Mononuclear cell (primary cell): ENCODE results near the gene MAFG. TPM values are rescaled to one million over a fixed set of nuclear protein-coding genes. Genes with fewer than 3 reads are reported as not detected.

Source experiments
- H3K27me3 ChIP-seq: 2 replicates; pipeline ENCODE4 v1.6.0; 2011; ENCODE audit warnings: low read length, control low read depth; ENCODE audit not compliant: insufficient read depth
- H3K4me1 ChIP-seq: 2 replicates; pipeline ENCODE4 v1.5.1; 2011; ENCODE audit warnings: mild to moderate bottlenecking, low read length, control low read depth; ENCODE audit not compliant: insufficient read depth
- H3K4me3 ChIP-seq: 2 replicates; pipeline ENCODE4 v1.5.1; 2011; ENCODE audit warnings: mild to moderate bottlenecking, low read length, moderate library complexity
- H3K9me3 ChIP-seq: 2 replicates; pipeline ENCODE4 v1.5.1; 2011; ENCODE audit warnings: low read depth, mild to moderate bottlenecking, control low read depth, low read length
- total RNA-seq: library from RNA; depleted of rRNA; stranded (reverse); fragments of >200 nt; gene quantifications from one replicate; pipeline ENCODE4 v1.2.3, GENCODE V29; 2012

The MAFG gene
- total RNA-seq, 1 donor, result 14.9 TPM

DNA sequence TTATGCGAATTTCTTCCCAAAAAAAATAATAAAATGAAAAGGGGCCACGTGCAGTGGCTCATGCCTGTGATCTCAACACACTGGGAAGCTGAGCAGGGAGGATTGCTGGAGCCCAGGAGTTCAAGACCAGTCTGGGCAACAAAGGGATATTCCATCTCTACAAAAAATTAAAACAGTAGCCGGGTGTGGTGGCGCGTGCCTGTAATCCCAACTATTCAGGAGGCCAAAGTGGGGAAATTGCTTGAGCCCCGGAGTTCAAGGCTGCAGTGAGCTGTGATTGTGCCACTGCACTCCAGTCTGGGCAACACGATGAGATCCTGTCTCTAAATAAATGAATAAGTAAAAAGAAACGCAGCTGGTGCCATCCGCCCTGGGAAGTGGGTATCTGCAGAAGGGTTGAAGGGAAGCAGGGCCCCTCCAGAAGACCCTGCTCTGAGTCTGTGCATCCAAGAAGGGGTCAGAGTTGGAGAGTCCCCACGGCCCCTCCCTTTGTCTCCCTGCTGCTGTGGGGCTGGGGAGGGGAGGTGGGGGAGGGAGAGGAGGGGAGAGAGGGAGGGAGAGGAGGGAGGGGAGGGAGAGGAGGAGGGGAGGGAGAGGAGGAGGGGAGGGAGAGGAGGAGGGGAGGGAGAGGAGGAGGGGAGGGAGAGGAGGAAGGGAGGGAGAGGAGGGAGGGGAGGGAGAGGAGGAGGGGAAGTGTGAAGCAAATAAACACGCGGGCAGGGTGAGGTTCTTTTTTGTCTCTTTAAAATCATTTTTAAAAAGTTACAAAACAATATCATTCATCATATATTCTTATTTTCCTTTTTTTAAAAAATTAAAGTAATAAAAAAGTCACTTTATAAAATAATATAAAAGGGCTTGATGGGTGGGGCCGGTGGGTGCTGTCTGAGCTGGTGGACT, 24.5 kb upstream of the MAFG start:
- H3K9me3 ChIP-seq, result no peaks in the 10 kb centered on the region
- no peaks in the 10 kb centered on the region for H3K4me1 ChIP-seq
- H3K27me3 ChIP-seq, result no peaks in the 10 kb centered on the region
- no peak overlapping the region for H3K4me3 ChIP-seq

DNA sequence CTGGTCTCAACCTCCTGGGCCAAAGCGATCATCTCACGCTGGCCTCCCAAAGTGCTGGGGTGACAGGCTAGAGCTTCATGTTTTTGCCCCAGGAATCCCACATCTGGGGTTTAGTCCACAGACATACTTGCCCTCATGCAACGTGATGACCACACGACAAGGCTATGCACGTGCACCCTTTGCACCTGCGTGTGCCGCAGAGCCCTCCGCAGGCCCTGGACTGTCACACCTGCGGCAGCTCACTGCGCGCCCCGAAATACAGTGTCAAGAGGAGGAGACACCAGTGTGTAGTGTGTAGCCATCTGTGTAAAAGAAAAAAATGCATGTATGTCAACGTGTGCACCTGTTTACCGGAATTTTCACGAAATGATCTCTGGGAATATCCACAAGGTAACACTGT, 23.0 kb upstream of the MAFG start:
- no peaks in the 10 kb centered on the region for H3K4me1 ChIP-seq

DNA sequence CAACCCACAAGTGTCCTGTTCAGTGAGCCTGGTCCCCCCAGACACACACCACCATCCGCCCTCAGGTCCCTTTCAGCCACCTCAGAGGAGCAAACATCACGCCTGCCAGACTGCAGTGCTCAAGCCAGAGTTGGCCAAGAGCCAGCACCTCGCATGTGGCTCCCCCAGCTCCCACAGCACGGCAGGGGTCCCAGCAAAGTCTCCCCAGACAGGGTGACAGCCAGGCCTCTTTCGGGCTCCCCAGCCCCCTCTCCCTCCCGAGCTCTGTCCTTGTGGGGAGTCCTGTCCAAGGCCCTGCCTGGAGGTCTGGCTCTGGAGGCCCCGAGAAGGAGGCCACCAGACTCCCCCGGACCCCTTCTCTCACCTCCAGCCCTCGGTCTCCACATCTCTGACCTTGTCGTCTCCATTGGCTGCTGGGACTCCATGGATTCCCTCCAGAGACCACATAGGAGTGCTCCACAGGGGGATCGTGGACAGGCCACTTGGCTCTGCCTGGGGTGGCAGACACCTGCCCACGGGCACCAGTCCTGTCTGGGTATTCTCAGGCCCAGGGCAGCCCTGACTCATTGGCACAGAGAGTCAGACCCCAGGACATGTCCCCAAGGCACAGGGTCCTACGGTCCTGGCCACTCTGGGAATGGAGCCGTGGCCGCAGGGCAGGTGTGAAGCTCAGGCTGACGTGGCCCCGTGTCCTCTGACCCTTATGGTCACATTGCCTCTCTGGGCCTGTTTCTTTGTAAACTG, 21.3 kb upstream of the MAFG start:
- Histone ChIP-seq H3K4me3 (no peak overlapping the region), H3K9me3 (no peaks in the 10 kb centered on the region), H3K27me3 (no peaks in the 10 kb centered on the region)

More for the DNA sequence above, 23.0 kb upstream of the MAFG start:
- Histone ChIP-seq H3K4me3 (no peak overlapping the region), H3K9me3 (no peaks in the 10 kb centered on the region), H3K27me3 (no peaks in the 10 kb centered on the region)

DNA sequence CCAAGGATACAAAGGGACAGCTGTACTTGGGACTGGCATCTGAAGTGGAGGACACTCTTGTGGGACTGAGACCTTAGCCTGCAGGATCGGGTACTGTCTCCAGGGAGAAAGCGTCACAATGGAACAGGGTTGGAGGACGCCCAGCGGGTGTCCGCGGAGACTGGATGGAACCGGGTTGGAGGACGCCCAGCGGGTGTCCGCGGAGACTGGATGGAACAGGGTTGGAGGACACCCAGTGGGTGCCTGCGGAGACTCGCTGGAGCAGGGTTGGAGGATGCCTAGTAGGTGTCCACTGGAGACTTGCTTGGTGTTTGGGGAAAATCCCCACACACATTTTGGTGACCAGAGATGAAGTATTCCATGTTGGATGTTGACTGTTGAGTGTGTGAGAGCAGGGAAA, 19.7 kb upstream of the MAFG start, which contains the start of gene MYADML2:
Gene MYADML2 (minus strand): TSS at position 45 of the 400 bp plus-strand sequence. CDS start 5,492 bp downstream, outside the sequence.
- Histone ChIP-seq H3K4me1 (no peaks in the 10 kb centered on the region), H3K27me3 (no peaks in the 10 kb centered on the region), H3K9me3 (no peaks in the 10 kb centered on the region), H3K4me3 (no peak within 1 kb of the TSS)

More for the DNA sequence above, 21.3 kb upstream of the MAFG start:
- H3K4me1 ChIP-seq, result no peaks in the 10 kb centered on the region

DNA sequence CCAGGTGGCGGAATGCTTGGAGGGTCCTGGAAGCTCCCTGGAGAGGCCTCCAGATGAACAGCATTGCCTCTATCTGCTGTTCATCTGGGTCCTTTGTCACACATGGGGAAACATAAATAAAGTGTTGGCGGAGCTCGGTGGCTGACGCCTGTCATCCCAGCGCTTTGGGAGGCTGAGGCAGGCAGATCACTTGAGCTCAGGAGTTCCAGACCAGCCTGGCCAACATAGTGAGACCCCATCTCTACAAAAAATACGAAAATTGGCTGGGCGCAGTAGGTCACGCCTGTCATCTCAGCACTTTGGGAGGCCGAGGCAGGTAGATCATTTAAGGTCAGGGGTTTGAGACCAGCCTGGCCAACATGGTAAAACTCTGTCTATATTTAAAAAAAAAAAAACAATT, 17.3 kb upstream of the MAFG start:
- no peaks in the 10 kb centered on the region for H3K4me1 ChIP-seq
- no peaks in the 10 kb centered on the region for H3K27me3 ChIP-seq
- H3K9me3 ChIP-seq, result no peaks in the 10 kb centered on the region

DNA sequence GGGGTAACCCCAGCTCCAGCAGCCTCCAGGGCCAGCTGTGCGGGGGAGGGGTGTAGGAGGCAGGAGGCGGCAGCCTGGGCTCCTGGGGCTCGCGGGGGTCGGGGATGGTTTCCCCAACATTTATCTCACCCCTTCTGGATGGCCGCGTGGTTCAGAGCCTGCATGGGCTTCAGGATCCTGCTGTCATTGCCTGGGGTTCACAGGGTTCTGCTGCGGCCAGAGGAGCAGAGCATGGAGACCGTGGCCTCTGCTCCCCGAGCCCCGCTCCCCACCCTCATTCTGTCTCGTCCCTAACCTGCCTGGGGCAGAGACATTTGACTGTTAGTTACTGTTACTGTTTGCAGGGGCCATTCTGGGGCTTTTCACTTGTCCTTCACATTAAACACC, 14.6 kb upstream of the MAFG start:
- H3K27me3 ChIP-seq, result no peaks in the 10 kb centered on the region
- H3K9me3 ChIP-seq, result no peaks in the 10 kb centered on the region
- H3K4me1 ChIP-seq, result peaks cover 7% of the 10 kb centered on the region
- H3K4me3 ChIP-seq, result no peak overlapping the region

More for the DNA sequence above, 17.3 kb upstream of the MAFG start:
- no peak overlapping the region for H3K4me3 ChIP-seq

DNA sequence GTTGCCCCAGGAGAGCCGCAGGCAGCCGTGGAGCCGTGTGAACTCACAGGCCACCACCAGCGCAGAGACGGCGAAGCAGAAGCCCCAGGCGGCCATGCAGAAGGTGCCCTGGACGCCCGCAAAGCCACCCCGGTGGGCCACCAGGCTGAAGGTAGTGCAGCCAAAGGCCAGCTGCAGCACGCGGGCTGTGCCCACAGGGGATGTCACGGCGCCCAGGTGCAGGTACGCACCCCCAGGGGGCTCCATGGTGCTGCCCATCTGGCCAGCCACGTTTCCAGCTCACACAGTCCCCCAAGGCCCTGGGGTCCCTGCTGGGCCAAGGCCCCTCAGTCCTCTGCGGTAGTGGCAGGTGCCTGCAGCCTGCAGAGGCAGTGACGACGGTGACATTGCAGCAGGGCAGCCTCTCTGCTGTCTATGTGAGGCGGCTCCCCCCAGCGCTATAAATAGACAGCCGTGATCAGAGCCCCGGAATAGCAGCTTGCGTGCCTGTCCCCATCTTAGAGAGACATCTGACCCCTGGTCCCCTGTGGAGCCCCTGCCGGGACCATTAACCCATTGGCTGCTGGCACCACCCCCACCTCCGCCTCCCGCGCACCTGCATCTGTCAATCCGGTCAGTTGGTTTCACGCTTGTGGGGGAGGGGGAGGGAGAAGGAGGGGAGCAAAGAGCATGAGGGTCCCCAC, 14.1 kb upstream of the MAFG start:
- no peak overlapping the region for H3K4me3 ChIP-seq
- H3K4me1 ChIP-seq, result peaks cover 11% of the 10 kb centered on the region
- no peaks in the 10 kb centered on the region for H3K9me3 ChIP-seq
- no peaks in the 10 kb centered on the region for H3K27me3 ChIP-seq

DNA sequence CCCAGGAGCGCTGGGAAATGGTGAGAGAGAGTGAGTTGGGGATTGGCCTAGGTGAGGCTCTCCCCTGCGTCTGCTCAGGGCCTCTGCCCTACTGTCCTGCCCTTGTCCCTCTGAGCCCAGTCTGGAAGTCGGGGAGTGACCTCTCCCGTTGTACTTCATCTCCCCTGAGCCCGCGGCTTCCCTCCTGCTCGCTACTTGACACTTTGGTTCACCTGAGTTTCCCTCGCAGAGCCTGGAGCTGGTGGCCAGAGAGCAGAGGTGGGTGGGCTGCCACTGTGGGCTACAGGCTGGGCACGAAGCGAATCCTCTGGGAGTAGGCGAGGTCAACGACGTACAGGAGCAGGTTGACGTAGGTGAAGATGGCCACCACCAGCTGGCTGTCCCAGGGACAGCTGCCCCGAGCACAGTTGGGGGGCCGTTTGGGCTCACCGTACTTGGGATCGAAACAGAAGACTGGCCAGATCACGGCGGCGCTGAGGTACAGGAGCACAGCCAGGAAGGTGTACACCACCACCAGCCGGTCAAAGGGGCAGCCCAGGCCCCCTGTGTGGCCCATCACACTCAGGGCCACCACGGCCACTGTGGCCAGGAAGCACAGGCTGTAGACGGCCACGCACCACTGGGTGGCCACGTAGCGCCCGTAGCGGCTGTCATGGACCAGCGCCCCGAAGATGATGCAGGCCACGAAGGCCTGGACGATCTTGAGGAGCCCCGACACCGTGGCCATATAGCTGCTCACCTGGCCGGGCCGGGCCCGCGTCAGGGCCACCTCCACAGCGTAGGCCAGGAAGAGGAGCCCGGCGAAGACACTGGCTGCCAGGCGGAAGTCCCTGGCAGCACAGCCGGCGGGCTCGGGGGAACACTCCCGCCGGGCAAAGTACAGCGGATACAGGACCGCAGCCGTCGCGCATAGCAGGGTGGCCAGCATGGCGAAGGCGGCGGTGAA, 13.3 kb upstream of the MAFG start:
- H3K9me3 ChIP-seq, result no peaks in the 10 kb centered on the region
- no peaks in the 10 kb centered on the region for H3K27me3 ChIP-seq
- no peak overlapping the region for H3K4me3 ChIP-seq
- peaks cover 14% of the 10 kb centered on the region for H3K4me1 ChIP-seq

DNA sequence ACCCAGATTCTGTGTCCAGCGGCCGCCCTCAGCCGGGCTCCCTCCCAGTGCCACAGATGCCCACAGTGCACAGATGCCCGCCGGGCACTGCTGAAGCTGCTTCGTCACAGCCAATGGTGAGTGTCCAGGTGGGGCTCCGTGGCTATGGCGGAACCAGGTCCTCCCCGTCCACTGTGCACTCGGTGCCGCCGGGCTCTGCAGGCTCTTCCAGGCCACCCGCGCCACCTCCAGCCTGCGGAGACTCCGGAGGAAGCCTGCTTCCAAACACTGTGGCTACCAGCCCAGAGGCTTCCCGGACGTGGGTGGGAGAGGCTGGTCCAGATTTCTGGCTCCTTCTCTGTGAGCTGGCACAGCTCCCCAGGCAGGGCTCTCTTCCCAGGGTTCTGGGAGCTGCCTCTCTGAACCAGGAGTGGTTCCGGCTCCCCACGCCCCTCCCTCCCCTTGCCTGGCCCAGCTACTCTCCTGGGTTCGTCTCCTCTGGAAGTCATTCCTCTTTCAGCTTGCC, 12.4 kb upstream of the MAFG start:
- Histone ChIP-seq H3K27me3 (no peaks in the 10 kb centered on the region), H3K4me1 (peaks cover 14% of the 10 kb centered on the region)

DNA sequence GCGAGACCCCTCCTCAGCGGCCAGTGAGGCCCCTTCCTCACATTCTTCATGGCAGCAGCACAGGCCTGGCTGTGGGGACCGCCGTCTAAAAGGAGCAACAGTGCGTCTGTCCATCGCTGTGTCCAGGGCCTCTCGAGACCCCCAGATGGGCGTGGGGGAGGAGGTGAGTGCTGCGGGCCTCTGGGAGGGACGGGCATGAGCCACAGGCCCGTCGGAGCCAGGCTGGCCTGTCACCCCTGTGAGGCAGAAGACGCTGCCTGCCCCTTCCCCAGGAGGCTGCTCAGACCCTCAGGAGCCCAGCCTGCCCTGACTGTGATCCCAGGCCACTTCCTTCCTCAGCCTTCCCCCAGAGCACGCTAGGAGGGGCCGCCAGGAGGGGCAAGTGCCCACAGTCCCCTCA, 11.7 kb upstream of the MAFG start:
- Histone ChIP-seq H3K9me3 (no peaks in the 10 kb centered on the region), H3K27me3 (no peaks in the 10 kb centered on the region), H3K4me3 (no peak overlapping the region), H3K4me1 (peaks cover 14% of the 10 kb centered on the region)

More for the DNA sequence above, 12.4 kb upstream of the MAFG start:
- no peak overlapping the region for H3K4me3 ChIP-seq
- no peaks in the 10 kb centered on the region for H3K9me3 ChIP-seq

DNA sequence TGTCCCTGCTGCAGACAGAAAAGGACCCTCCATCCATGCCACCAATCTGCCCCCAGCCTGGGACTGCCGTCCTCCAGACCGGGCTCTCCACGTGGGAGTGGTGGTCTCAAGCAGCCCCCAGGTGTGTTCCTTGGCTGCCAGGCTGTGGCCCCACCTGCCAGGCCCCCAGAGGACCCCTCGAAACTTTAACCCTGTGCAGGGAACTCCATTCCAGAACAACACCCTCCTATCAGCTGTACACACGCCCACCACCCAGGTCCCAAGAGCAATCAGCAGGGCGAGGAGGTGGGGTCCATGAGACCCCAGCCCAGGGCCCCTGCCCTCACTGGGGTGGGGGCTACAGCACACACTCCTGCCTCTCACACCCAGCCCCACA, 8.2 kb upstream of the MAFG start:
- H3K4me1 ChIP-seq, result peaks cover 14% of the 10 kb centered on the region
- no peaks in the 10 kb centered on the region for H3K27me3 ChIP-seq
- H3K4me3 ChIP-seq, result no peak overlapping the region
- no peaks in the 10 kb centered on the region for H3K9me3 ChIP-seq

DNA sequence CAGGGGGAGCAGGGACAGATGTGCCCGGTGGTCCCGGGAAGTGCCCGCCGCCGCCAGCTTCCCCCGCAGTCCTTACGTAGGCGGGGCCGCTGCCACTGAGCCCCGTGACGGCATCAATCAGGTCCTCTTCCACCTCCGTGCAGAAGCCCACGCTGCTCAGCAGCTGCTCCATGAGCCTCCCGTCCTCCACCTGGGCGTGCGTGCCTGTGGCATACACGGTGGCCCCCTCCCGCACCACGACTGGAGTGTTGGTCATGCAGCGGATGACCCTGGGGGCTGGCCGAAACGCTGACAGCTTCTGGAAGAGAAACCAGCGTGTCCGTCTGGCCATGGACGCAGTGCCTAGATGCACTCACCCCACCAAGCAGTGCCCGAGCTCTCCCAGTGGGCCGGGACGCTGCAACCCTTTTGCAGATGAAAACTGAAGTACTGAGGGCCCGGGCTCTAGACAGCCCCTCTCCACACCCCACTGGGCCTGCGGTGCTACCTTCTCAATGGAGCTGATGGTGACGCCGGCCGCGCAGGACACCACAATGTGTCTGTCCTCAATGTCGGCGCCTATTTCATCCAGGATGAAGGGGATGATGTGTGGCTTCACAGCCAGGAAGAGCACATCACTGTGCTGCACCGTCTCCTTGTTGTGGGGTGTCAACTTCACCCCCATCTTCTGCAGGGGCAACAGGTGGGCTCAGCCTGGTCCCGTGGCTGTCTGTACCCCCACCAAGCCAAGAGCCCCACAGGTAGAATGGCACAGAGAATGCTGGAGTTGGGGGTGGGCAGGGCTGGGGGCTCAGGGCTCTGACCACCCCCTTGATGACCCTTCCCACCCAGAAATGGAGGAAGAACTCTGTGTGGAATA, 7.5 kb upstream of the MAFG start:
- Histone ChIP-seq H3K27me3 (no peaks in the 10 kb centered on the region), H3K9me3 (no peaks in the 10 kb centered on the region), H3K4me1 (peaks cover 14% of the 10 kb centered on the region), H3K4me3 (no peak overlapping the region)

DNA sequence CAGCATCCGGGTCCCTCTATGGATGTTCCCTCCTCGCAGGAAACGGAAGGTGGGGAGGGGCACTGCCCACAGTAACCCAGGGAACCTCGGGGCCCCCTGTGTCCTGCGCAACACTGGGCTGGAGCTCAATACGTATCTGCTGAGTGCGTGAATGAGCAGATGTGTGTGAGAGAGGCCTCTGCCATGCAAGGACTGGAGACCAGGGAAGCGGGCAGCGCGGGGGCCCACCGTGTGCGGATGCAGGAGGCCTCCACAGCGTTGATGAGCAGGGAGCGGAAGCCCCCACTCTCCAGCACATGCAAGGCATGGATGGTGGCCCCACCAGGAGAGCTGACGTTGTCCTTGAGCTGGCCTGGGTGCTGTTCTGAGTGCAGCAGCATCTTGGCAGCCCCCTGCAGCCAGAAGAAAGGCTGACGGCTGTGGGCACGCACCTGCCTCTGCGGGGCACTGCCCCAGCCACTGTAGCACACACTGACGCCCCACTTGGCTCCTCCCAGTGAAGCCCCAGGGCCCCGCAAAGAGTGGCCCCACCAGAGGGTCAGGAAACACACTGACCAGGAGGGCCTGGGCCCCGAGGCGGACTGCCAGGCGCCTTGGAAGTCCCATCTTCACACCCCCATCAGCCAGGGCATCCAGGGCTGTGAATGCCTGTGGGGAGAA, 6.7 kb upstream of the MAFG start:
- H3K4me1 ChIP-seq, result peaks cover 14% of the 10 kb centered on the region
- no peaks in the 10 kb centered on the region for H3K9me3 ChIP-seq
- H3K27me3 ChIP-seq, result peaks cover 4% of the 10 kb centered on the region
- H3K4me3 ChIP-seq, result no peak overlapping the region
